Thoracic aorta (tissue), 2 donors: ENCODE data around the gene MINDY2. TPM values are rescaled to one million over a fixed set of nuclear protein-coding genes. Genes with fewer than 3 reads are reported as not detected.

Experiments used
- ATAC-seq: fragments of 150-250 bp; one replicate; pipeline ENCODE4 v1.8.0; 2017; ENCODE audit warnings: low read depth; ENCODE audit not compliant: insufficient number of reproducible peaks, low FRiP score
- DNase-seq: peaks from one replicate; pipeline ENCODE4 v3.0.0-alpha.2; 2020; ENCODE audit warnings: low spot score
- H3K27ac ChIP-seq, 2 donors: fragments of 200-600 bp; sonication (generic); 1 replicate in 1 of 2; 2 replicates in 1 of 2; pipeline ENCODE4 v1.5.1; 2016; ENCODE audit warnings: mild to moderate bottlenecking in 2 of 2, moderate library complexity in 2 of 2
- H3K27me3 ChIP-seq: fragments of 200-600 bp; sonication (generic); replicated peaks from 2 replicates; pipeline ENCODE4 v1.6.0; 2016; ENCODE audit warnings: mild to moderate bottlenecking; ENCODE audit not compliant: insufficient read depth
- H3K36me3 ChIP-seq: fragments of 200-600 bp; sonication (generic); one replicate; pipeline ENCODE4 v1.5.1; 2016
- H3K4me1 ChIP-seq, 2 donors: fragments of 200-600 bp; sonication (generic); 1 replicate in 1 of 2; 2 replicates in 1 of 2; pipeline versions ENCODE4 v1.5.1 to v1.6.0; 2016; ENCODE audit warnings: low read depth in 2 of 2, mild to moderate bottlenecking in 1 of 2; ENCODE audit not compliant: control insufficient read depth in 1 of 2
- H3K4me3 ChIP-seq: fragments of 200-600 bp; sonication (generic); 2 replicates; pipeline ENCODE4 v1.5.1; 2016; ENCODE audit warnings: mild to moderate bottlenecking
- H3K9me3 ChIP-seq: fragments of 200-600 bp; sonication (generic); 2 replicates; pipeline ENCODE4 v1.5.1; 2016
- total RNA-seq, 2 donors: library from RNA; depleted of rRNA; stranded (reverse); fragments of >200 nt; gene quantifications; one replicate each; pipeline versions ENCODE4 v1.1.0 to v1.2.3, GENCODE V29; 2016
- TF ChIP-seq, protein P1 (sequence below): fragments of 200-600 bp; sonication (generic); IDR thresholded peaks from one replicate; pipeline ENCODE4 v1.5.1; 2019; ENCODE audit warnings: antibody characterized with exemption

The MINDY2 gene
- total RNA-seq, 2 donors from 2014 or later, result 32.0 to 39.4 TPM

DNA sequence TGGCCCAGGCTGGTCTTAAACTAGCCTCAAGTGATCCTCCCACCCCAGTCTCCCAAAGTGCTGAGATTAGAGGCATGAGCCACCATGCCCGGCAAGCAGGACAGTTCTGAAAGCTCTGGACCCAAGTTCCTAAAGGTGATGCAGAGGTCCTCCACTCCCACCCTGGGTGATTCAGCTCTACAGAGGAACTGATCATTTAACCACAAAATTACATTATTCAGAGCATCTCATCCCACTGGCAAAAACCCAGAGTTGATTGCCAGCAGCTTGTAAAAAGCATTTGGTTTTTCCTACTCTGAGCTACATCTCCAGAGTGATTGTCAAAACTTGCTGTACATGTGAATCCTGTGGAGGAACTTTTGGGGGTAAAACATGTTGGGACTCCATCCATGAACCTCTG, 102.2 kb downstream of the MINDY2 start:
- ATAC-seq (no peak), DNase-seq (no peak)
- Histone ChIP-seq H3K4me3 (no peak overlapping the region), H3K9me3 (no peaks in the 10 kb centered on the region), H3K27ac (no peak overlapping the region), H3K36me3 (peaks cover 10% of the 10 kb centered on the region), H3K4me1 (no peaks in the 10 kb centered on the region), H3K27me3 (no peaks in the 10 kb centered on the region)
- TF ChIP-seq, protein P1, sequence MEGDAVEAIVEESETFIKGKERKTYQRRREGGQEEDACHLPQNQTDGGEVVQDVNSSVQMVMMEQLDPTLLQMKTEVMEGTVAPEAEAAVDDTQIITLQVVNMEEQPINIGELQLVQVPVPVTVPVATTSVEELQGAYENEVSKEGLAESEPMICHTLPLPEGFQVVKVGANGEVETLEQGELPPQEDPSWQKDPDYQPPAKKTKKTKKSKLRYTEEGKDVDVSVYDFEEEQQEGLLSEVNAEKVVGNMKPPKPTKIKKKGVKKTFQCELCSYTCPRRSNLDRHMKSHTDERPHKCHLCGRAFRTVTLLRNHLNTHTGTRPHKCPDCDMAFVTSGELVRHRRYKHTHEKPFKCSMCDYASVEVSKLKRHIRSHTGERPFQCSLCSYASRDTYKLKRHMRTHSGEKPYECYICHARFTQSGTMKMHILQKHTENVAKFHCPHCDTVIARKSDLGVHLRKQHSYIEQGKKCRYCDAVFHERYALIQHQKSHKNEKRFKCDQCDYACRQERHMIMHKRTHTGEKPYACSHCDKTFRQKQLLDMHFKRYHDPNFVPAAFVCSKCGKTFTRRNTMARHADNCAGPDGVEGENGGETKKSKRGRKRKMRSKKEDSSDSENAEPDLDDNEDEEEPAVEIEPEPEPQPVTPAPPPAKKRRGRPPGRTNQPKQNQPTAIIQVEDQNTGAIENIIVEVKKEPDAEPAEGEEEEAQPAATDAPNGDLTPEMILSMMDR, result no peak

DNA sequence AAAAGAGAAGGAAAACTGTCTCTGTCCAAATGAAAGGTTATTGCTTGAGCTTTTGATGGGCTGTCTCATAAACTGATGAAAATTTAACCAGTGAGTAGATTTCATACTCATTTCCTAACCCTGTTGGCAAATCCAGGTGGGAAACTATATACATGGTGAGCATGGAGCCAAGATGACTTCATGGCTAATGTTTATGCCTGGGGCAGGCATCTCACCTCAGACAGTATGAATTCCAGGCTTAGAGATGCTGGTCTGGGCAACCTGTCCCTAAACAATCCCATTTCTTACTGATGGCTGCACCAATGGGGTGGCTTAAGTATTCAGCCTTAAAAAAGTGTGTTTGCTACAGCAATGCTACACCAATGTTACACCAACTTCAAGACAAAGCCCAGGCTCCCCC, 104.2 kb downstream of the MINDY2 start:
- Histone ChIP-seq H3K27me3 (no peaks in the 10 kb centered on the region), H3K4me1 (no peaks in the 10 kb centered on the region), H3K36me3 (peaks cover 29% of the 10 kb centered on the region), H3K4me3 (no peak overlapping the region), H3K27ac (no peak overlapping the region), H3K9me3 (no peaks in the 10 kb centered on the region)
- no peak for DNase-seq
- ATAC-seq, result no peak
- TF ChIP-seq, protein P1, result no peak

DNA sequence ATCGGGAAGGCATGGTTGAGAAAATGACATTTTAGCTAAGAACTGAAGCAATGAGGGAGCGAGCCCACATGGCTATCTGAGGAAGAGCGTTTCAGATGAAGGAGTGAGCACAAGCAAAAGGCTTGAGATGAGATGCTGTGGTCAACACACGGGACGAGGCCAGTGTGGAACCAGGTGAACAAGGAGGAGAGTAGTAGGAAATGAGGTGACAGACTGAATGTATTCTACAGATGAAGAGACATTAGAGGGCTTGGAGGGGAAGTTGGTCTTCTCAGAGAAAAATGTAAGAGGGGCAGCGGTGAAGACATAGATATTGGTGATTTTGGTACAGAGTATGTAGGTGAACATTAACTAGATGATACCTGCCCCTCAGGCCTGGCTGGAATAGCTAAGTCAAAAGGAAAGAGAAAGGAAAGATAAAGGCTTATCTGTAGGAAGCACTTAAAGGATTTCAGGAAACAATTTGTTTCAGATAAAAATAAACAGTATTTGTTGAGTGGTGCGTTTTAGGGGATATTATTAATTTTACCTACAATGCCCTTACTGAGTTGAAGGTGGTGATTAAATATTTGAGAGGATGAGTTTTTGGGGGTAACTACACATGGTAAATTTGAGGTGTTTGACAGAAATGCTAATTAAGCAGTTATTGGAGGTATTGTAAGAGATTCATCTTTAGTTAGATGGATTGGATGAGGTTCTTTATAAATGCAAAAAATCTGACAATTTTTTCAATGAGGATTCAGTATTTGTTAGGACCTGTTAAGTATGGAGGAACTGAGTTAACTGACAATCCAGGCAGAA, 105.4 kb downstream of the MINDY2 start:
- no peaks in the 10 kb centered on the region for H3K27me3 ChIP-seq
- no peak overlapping the region for H3K4me3 ChIP-seq
- DNase-seq (no peak), ATAC-seq (no peak)
- TF ChIP-seq, protein P1, result no peak
- no peaks in the 10 kb centered on the region for H3K4me1 ChIP-seq
- peaks cover 33% of the 10 kb centered on the region for H3K36me3 ChIP-seq
- H3K27ac ChIP-seq, result no peak overlapping the region
- no peaks in the 10 kb centered on the region for H3K9me3 ChIP-seq

DNA sequence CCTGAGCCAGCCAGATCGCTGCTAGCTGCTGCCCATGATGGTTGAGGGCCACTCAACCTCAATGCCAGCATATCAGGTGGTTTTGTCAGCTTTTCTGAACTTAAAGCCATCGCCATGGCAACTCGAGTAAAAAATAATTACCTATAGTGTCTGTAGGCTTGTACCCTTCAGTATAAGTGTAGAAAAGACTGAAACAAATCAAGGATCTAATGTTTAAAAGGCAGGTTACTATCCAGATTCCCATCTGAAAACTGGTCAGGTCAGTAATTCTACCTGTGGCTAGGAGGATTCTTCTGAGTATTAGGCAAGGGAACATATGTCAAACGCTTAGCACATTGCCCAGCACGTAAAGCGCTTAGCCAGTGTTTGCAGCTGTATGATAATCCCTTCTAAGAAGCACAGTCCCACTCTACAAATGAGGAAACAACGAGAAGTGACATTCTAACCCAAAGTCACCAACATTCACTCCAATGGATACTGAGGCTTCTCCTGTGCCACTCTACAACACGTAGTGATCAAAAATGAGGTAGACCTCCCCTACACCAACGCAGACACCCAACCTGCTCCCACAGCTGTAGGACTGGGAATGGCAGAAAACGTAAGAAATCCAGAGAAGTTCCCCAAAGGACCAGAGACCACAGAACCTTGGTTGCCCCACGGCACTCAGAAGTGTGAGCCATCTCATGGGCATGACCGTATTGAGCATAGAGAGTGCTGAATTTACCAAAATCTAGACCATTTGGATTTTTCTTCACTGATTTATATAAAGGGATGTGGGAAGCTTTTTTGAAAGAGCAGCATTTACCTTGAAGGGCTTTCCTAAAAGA, 107.1 kb downstream of the MINDY2 start:
- Histone ChIP-seq H3K36me3 (peaks cover 44% of the 10 kb centered on the region), H3K27me3 (no peaks in the 10 kb centered on the region), H3K9me3 (no peaks in the 10 kb centered on the region), H3K27ac (no peak overlapping the region), H3K4me1 (no peaks in the 10 kb centered on the region), H3K4me3 (no peak overlapping the region)
- ATAC-seq (no peak), DNase-seq (no peak)
- TF ChIP-seq, protein P1, result no peak

DNA sequence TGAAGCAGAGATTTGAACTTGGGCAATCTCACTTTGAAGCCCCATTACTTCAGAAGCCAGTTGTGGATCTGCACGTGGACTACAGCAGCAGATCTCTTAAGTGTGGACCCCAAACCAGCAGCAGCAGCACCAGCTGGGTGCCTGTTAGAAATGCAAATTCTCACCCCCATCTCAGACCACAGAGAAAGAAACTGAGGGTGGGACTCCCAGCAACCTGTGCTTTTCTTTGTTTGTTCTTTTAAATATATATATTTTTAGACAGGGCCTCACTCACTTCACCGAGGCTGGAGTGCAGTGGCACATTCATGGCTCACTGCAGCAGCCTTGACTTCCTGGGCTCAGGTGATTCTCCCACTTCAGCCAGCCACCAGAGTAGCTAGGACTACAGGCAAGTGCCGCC, 109.2 kb downstream of the MINDY2 start:
- Histone ChIP-seq H3K9me3 (no peaks in the 10 kb centered on the region), H3K27me3 (no peaks in the 10 kb centered on the region), H3K36me3 (peaks cover 49% of the 10 kb centered on the region), H3K4me3 (no peak overlapping the region), H3K4me1 (no peaks in the 10 kb centered on the region), H3K27ac (no peak overlapping the region)
- no peak for DNase-seq
- TF ChIP-seq, protein P1, result no peak
- no peak for ATAC-seq
